H1 (cell line): ENCODE results near the gene CCDC71. TPM values are rescaled to one million over a fixed set of nuclear protein-coding genes. Genes with fewer than 3 reads are reported as not detected.

Experiments
- CTCF ChIA-PET: fragments of 300-600 bp; sonication (Branson Sonifier 250); formaldehyde crosslinking; loops from one replicate; lab custom pipeline; 2021; ENCODE audit not compliant: partially characterized antibody; lab: Charles Lee
- POLR2A ChIA-PET: fragments of 300-600 bp; sonication (Branson Sonifier 250); formaldehyde crosslinking; loops from one replicate; lab custom pipeline; 2021; ENCODE audit warnings: inconsistent platforms; ENCODE audit not compliant: partially characterized antibody; lab: Charles Lee
- DNase-seq, 2 experiments: peaks; one replicate each; pipeline versions ENCODE4 v3.0.0 to v3.0.0-alpha.2; 2010 to 2022; ENCODE audit warnings: low spot score in 2 of 2, low read depth in 1 of 2, mixed read lengths in 1 of 2
- FAIRE-seq: peaks from 2 replicates; lab custom pipeline; 2011; peaks lifted over from hg19 to GRCh38; lab: Jason Lieb, UNC
- H2AFZ ChIP-seq: 2 replicates; pipeline ENCODE4 v1.8.1; 2012; ENCODE audit warnings: low read length, inconsistent platforms
- H2AK5ac ChIP-seq: 2 replicates; pipeline ENCODE4 v1.6.1; 2013; ENCODE audit warnings: low read depth, low read length
- H2BK120ac ChIP-seq: replicated peaks from 2 replicates; pipeline ENCODE3; 2013; ENCODE audit warnings: low read depth, low read length, inconsistent platforms
- H2BK12ac ChIP-seq: 2 replicates; pipeline ENCODE4 v1.6.1; 2013; ENCODE audit warnings: low read depth, low read length
- H2BK15ac ChIP-seq: 2 replicates; pipeline ENCODE4 v1.6.1; 2013; ENCODE audit warnings: low read length
- H2BK20ac ChIP-seq: 2 replicates; pipeline ENCODE4 v1.6.1; 2013; ENCODE audit warnings: low read length
- H2BK5ac ChIP-seq: 2 replicates; pipeline ENCODE4 v1.6.1; 2013; ENCODE audit warnings: low read depth, low read length
- H3K14ac ChIP-seq: 2 replicates; pipeline ENCODE4 v1.6.1; 2013; ENCODE audit warnings: inconsistent platforms; ENCODE audit not compliant: insufficient read length
- H3K18ac ChIP-seq: 2 replicates; pipeline ENCODE4 v1.6.1; 2013; ENCODE audit warnings: low read length; ENCODE audit errors: extremely low read depth
- H3K23ac ChIP-seq: 2 replicates; pipeline ENCODE4 v1.6.1; 2013; ENCODE audit warnings: inconsistent platforms; ENCODE audit not compliant: insufficient read length
- H3K23me2 ChIP-seq: 2 replicates; pipeline ENCODE4 v1.6.1; 2013; ENCODE audit warnings: low read depth, low read length
- H3K27ac ChIP-seq: 2 replicates; pipeline ENCODE4 v1.6.1; 2011; ENCODE audit warnings: low read depth, low read length, inconsistent platforms
- H3K27me3 ChIP-seq, 4 experiments: replicated peaks in 1 of 4; 1 replicate in 1 of 4; 2 replicates in 3 of 4; pipeline versions ENCODE4 v1.6.1 to v1.8.1; 2011 to 2013; ENCODE audit warnings: low read length in 3 of 4, mild to moderate bottlenecking in 3 of 4, inconsistent platforms in 2 of 4, mixed read lengths in 2 of 4, moderate library complexity in 1 of 4; ENCODE audit not compliant: control insufficient read depth in 3 of 4, insufficient read depth in 3 of 4; ENCODE audit errors: extremely low read depth in 1 of 4
- H3K36me3 ChIP-seq, 4 experiments: 2 replicates each; pipeline versions ENCODE4 v1.6.1 to v1.8.1; 2011 to 2013; ENCODE audit warnings: mild to moderate bottlenecking in 4 of 4, low read length in 3 of 4, moderate library complexity in 2 of 4, control low read depth in 1 of 4, inconsistent platforms in 1 of 4; ENCODE audit not compliant: insufficient read depth in 4 of 4, control insufficient read depth in 2 of 4
- H3K4ac ChIP-seq: replicated peaks from 2 replicates; pipeline ENCODE3; 2013; ENCODE audit warnings: low read length, low read depth, mixed read lengths, inconsistent platforms; ENCODE audit not compliant: insufficient read length
- H3K4me1 ChIP-seq, 4 experiments: replicated peaks in 1 of 4; 1 replicate in 1 of 4; 2 replicates in 3 of 4; pipeline versions ENCODE4 v1.6.1 to v1.8.1; 2011 to 2013; ENCODE audit warnings: low read length in 3 of 4, inconsistent platforms in 2 of 4, mixed read lengths in 1 of 4; ENCODE audit not compliant: insufficient read depth in 4 of 4, control insufficient read depth in 3 of 4
- H3K4me2 ChIP-seq, 2 experiments: 2 replicates each; pipeline versions ENCODE4 v1.6.1 to v1.8.1; 2011 to 2013; ENCODE audit warnings: low read depth in 2 of 2, low read length in 2 of 2, control low read depth in 1 of 2, inconsistent platforms in 1 of 2, mild to moderate bottlenecking in 1 of 2; ENCODE audit not compliant: insufficient read depth in 1 of 2
- H3K4me3 ChIP-seq, 4 experiments: fragments of 200-600, 300-600 bp in 1 of 4; sonication (generic), shearing (Covaris generic), sonication (Bioruptor Twin) in 1 of 4; 2 replicates each; pipeline versions ENCODE4 v1.5.1 to v1.8.1; 2011 to 2016; ENCODE audit warnings: low read length in 4 of 4, low read depth in 3 of 4, control low read depth in 2 of 4, inconsistent platforms in 2 of 4, mild to moderate bottlenecking in 2 of 4, mixed read lengths in 1 of 4, moderate library complexity in 1 of 4; ENCODE audit not compliant: insufficient read depth in 2 of 4; ENCODE audit errors: extremely low read depth in 1 of 4
- H3K56ac ChIP-seq: replicated peaks from 2 replicates; pipeline ENCODE3; 2013; ENCODE audit warnings: low read depth, mild to moderate bottlenecking, mixed read lengths, low read length, inconsistent platforms; ENCODE audit not compliant: insufficient read length
- H3K79me1 ChIP-seq: 2 replicates; pipeline ENCODE4 v1.6.1; 2013; ENCODE audit warnings: low read depth, low read length, control low read depth
- H3K79me2 ChIP-seq, 2 experiments: 2 replicates each; pipeline versions ENCODE4 v1.6.1 to v1.8.1; 2012 to 2013; ENCODE audit warnings: low read length in 2 of 2, mild to moderate bottlenecking in 2 of 2, inconsistent platforms in 1 of 2; ENCODE audit not compliant: insufficient read depth in 2 of 2, control insufficient read depth in 1 of 2
- H3K9ac ChIP-seq, 4 experiments: replicated peaks in 1 of 4; 1 replicate in 1 of 4; 2 replicates in 3 of 4; pipeline versions ENCODE4 v1.6.1 to v1.8.1; 2011 to 2013; ENCODE audit warnings: low read depth in 3 of 4, low read length in 3 of 4, control low read depth in 2 of 4, mild to moderate bottlenecking in 2 of 4, moderate library complexity in 2 of 4, inconsistent platforms in 1 of 4; ENCODE audit errors: extremely low read depth in 1 of 4
- H3K9me3 ChIP-seq, 2 experiments: 2 replicates each; pipeline versions ENCODE4 v1.6.1 to v1.8.1; 2012 to 2013; ENCODE audit warnings: mild to moderate bottlenecking in 2 of 2, moderate library complexity in 2 of 2, control low read depth in 1 of 2, inconsistent platforms in 1 of 2, low read depth in 1 of 2, low read length in 1 of 2, mixed read lengths in 1 of 2; ENCODE audit not compliant: insufficient read depth in 2 of 2
- H4K20me1 ChIP-seq, 2 experiments: replicated peaks in 1 of 2; 2 replicates each; pipeline versions ENCODE3 to v1.8.1; 2011 to 2013; ENCODE audit warnings: inconsistent platforms in 2 of 2, low read length in 2 of 2, mild to moderate bottlenecking in 1 of 2; ENCODE audit not compliant: insufficient read depth in 2 of 2, control insufficient read depth in 1 of 2
- H4K5ac ChIP-seq: 2 replicates; pipeline ENCODE4 v1.6.1; 2013; ENCODE audit warnings: low read length, low read depth, mixed read lengths, inconsistent platforms; ENCODE audit not compliant: insufficient read length
- H4K8ac ChIP-seq: 2 replicates; pipeline ENCODE4 v1.8.0; 2013; ENCODE audit warnings: mild to moderate bottlenecking, moderate library complexity, low read length, inconsistent platforms; ENCODE audit not compliant: insufficient read depth; ENCODE audit errors: extremely low read depth
- H4K91ac ChIP-seq: replicated peaks from 2 replicates; pipeline ENCODE3; 2013; ENCODE audit warnings: low read length, mixed read lengths, inconsistent platforms; ENCODE audit not compliant: insufficient read length
- CHD1 ChIP-seq: IDR thresholded peaks from 2 replicates; pipeline ENCODE4 v1.6.1; 2012; ENCODE audit warnings: low read depth, low read length, improper control_type of control experiment
- EP300 ChIP-seq, 2 experiments: IDR thresholded peaks; 1 replicate in 1 of 2; 2 replicates in 1 of 2; pipeline ENCODE4 v1.6.1; 2011 to 2012; ENCODE audit warnings: low read depth in 2 of 2, low read length in 2 of 2, mild to moderate bottlenecking in 2 of 2, borderline replicate concordance in 1 of 2, inconsistent platforms in 1 of 2, moderate library complexity in 1 of 2
- FOSL1 ChIP-seq: IDR thresholded peaks from 2 replicates; pipeline ENCODE4 v1.6.1; 2011; ENCODE audit warnings: mild to moderate bottlenecking, low read depth, low read length, moderate library complexity; ENCODE audit not compliant: insufficient read depth
- NRF1 ChIP-seq: IDR thresholded peaks from 2 replicates; pipeline ENCODE4 v1.6.1; 2011; ENCODE audit warnings: mild to moderate bottlenecking, low read depth, low read length, improper control_type of control experiment
- ZNF274 ChIP-seq: IDR thresholded peaks from 2 replicates; pipeline ENCODE4 v1.7.0; 2012; ENCODE audit warnings: low read length, borderline replicate concordance; ENCODE audit errors: extremely low read depth
- WGBS, 2 experiments: shearing (Covaris generic) in 1 of 2; methylation state at CpG; one replicate each; pipeline versions ENCODE4 v1.1.6 to v1.1.7; 2013 to 2015; ENCODE audit warnings: low lambda C conversion rate in 2 of 2, mixed read lengths in 2 of 2, inconsistent platforms in 1 of 2, low coverage in 1 of 2, missing lambda C conversion rate in 1 of 2; ENCODE audit not compliant: insufficient replicate concordance in 2 of 2, insufficient coverage in 1 of 2, insufficient read length in 1 of 2; ENCODE audit errors: extremely low coverage in 1 of 2, missing lambda C conversion rate in 1 of 2; 5-methylcytosine and 5-hydroxymethylcytosine counted together
- polyA plus RNA-seq, 7 experiments: library from polyadenylated mRNA; depleted of rRNA in 3 of 7; stranded (reverse) in 5 of 7; unstranded in 2 of 7; fragments of >200 nt in 5 of 7; fragments of 200-250 nt in 2 of 7; gene quantifications; 1 replicate in 5 of 7; 2 replicates in 1 of 7; 4 replicates in 1 of 7; pipeline versions ENCODE4 v1.2.1 to v1.2.3, GENCODE V29; 2011 to 2013; ENCODE audit warnings: missing spikeins in 2 of 7, mixed read lengths in 2 of 7
- total RNA-seq: library from RNA; stranded (reverse); fragmentation: NEBNext Ultra II Directional; extraction: Animal tissue kit (Norgen Biotek cat#: 25700); gene quantifications from 2 replicates; pipeline ENCODE4 v1.2.1, GENCODE V29; 2021
- TF ChIP-seq, protein P1 (sequence below): IDR thresholded peaks from 2 replicates; pipeline ENCODE4 v1.6.1; 2012; ENCODE audit warnings: inconsistent platforms
- TF ChIP-seq, protein P2 (sequence below): IDR thresholded peaks from 2 replicates; pipeline ENCODE4 v1.6.1; 2012; ENCODE audit warnings: inconsistent platforms
- TF ChIP-seq, protein P3 (sequence below), 3 experiments: IDR thresholded peaks; 1 replicate in 2 of 3; 2 replicates in 1 of 3; pipeline versions ENCODE4 v1.5.1 to v1.6.1; 2011; ENCODE audit warnings: low read length in 3 of 3, mild to moderate bottlenecking in 3 of 3, inconsistent platforms in 2 of 3, low read depth in 1 of 3, moderate library complexity in 1 of 3; ENCODE audit not compliant: insufficient read depth in 1 of 3; ENCODE audit errors: control extremely low read depth in 1 of 3

Gene CCDC71
- total and polyA plus RNA-seq, 2 of the 8 experiments (the other 6 are each of a cell fraction or from before 2014, with no cell fraction given): 26.7 to 57.4 TPM

DNA sequence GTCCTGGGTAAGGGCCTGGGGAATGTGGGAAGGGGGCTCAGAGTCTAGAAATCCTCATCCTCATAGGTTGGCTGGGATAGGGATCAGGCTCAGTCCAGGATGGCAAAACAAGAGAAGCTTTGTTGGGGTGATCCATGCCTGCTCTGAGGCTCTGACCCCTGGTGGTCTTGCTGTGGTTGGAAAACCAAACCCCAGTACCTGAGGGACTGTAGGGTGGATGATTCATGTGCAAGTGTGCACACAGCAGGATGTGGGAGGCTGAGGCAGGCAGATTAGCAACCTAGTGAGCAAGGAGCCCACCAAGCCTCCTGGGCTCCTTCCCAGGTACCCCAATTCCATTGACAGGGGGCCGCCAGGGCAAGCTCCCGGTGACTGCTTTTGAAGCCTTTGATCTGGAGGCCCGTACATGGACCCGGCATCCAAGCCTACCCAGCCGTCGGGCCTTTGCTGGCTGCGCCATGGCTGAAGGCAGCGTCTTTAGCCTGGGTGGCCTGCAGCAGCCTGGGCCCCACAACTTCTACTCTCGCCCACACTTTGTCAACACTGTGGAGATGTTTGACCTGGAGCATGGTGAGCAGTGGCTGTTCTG, 8.4 kb upstream of the CCDC71 start:
- Histone ChIP-seq H3K27ac (0 out of 2 replicates have a peak overlapping the region, but pooled peaks have one; percentile 24), H4K20me1 (no peaks in the 10 kb centered on the region), H3K79me2 (no peaks in the 10 kb centered on the region), H3K56ac (no peak overlapping the region), H2AFZ (no peak overlapping the region), H3K4me2 (no peak overlapping the region; a peak in 1 of 4 replicates), H3K18ac (no peak overlapping the region), H3K9ac (no peak overlapping the region), H2BK120ac (no peak overlapping the region), H3K79me1 (no peaks in the 10 kb centered on the region), H2BK12ac (no peak overlapping the region), H3K4me3 (no peak overlapping the region), H3K4ac (no peak overlapping the region), H2AK5ac (no peak overlapping the region), H2BK5ac (no peak overlapping the region), H3K23me2 (peaks cover 7% of the 10 kb centered on the region), H4K5ac (no peak overlapping the region), H3K27me3 (no peaks in the 10 kb centered on the region; a peak in 1 of 7 replicates), H4K91ac (no peak overlapping the region), H3K23ac (no peak overlapping the region), H3K36me3 (no peaks in the 10 kb centered on the region), H3K14ac (no peak overlapping the region), H3K9me3 (no peaks in the 10 kb centered on the region), H2BK15ac (no peak overlapping the region), H3K4me1 (peaks cover 0 to 22% (median 13%) of the 10 kb centered on the region in 4 experiments; a peak in 6 of 7 replicates), H4K8ac (no peak overlapping the region), H2BK20ac (no peak overlapping the region)
- POLR2A ChIA-PET: interaction anchor here (0.6 to 2.2 kb wide), 2 partner anchors 296 to 426 kb away, joined by 3 to 6 read pairs; partner anchors contain the start of gene DAG1
- 95% methylated on average over 9 of the region's 9 CpGs; no CpG with 5 or more reads in 1 of the 2 experiments for WGBS, 2 experiments
- FAIRE-seq: no peak
- CTCF ChIA-PET: interaction anchor here (0.7 to 1.8 kb wide), 2 partner anchors 82 to 275 kb away, joined by 4 read pairs; no protein-coding TSS in a partner anchor
- DNase-seq: no peak
- TF ChIP-seq, protein P1, sequence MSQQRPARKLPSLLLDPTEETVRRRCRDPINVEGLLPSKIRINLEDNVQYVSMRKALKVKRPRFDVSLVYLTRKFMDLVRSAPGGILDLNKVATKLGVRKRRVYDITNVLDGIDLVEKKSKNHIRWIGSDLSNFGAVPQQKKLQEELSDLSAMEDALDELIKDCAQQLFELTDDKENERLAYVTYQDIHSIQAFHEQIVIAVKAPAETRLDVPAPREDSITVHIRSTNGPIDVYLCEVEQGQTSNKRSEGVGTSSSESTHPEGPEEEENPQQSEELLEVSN: no peak
- TF ChIP-seq NRF1 (no peak), CHD1 (no peak), EP300 (IDR thresholded peaks at IDR 0.05; ENCODE audit: borderline replicate concordance in 1 of 2, low read depth in 2 of 2, low read length in 2 of 2) (no peak), ZNF274 (no peak), FOSL1 (no peak)
- TF ChIP-seq, protein P2, sequence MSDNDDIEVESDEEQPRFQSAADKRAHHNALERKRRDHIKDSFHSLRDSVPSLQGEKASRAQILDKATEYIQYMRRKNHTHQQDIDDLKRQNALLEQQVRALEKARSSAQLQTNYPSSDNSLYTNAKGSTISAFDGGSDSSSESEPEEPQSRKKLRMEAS: no peak
- TF ChIP-seq, protein P3, sequence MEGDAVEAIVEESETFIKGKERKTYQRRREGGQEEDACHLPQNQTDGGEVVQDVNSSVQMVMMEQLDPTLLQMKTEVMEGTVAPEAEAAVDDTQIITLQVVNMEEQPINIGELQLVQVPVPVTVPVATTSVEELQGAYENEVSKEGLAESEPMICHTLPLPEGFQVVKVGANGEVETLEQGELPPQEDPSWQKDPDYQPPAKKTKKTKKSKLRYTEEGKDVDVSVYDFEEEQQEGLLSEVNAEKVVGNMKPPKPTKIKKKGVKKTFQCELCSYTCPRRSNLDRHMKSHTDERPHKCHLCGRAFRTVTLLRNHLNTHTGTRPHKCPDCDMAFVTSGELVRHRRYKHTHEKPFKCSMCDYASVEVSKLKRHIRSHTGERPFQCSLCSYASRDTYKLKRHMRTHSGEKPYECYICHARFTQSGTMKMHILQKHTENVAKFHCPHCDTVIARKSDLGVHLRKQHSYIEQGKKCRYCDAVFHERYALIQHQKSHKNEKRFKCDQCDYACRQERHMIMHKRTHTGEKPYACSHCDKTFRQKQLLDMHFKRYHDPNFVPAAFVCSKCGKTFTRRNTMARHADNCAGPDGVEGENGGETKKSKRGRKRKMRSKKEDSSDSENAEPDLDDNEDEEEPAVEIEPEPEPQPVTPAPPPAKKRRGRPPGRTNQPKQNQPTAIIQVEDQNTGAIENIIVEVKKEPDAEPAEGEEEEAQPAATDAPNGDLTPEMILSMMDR (IDR thresholded peaks at IDR 0.05; ENCODE audit: control extremely low read depth in 1 of 3, insufficient read depth in 1 of 3, low read depth in 1 of 3, low read length in 3 of 3): no peak
